IMR-90 (cell line): Measurements from ENCODE around the gene GRAMD1B. TPM values are rescaled to one million over a fixed set of nuclear protein-coding genes. Genes with fewer than 3 reads are reported as not detected.

ENCODE experiments used
- ATAC-seq: fragments of 200-7000 bp; cut with Tn5 transposase; 2 replicates; pipeline ENCODE4 v1.9.1; 2020; ENCODE audit warnings: low read depth, mild to moderate bottlenecking, moderate library complexity
- BruUV-seq: library from RNA; stranded (reverse); fragments of 400-500 nt; replicated peaks from 2 replicates; lab custom pipeline; 2021; lab: Mats Ljungman, UMichigan
- CTCF ChIA-PET: fragments of 300-600 bp; formaldehyde crosslinking; extraction: SDS; loops from one replicate; lab custom pipeline; 2021; ENCODE audit warnings: antibody characterized with exemption; lab: Yijun Ruan, JAX
- POLR2A ChIA-PET: fragments of 300-600 bp; sonication (Branson Sonifier 250); formaldehyde crosslinking; loops from one replicate; lab custom pipeline; 2022; ENCODE audit warnings: antibody characterized with exemption; ENCODE audit not compliant: unreplicated experiment; lab: Charles Lee
- DNase-seq: peaks from one replicate; pipeline ENCODE4 v3.0.0; 2013
- H2AFZ ChIP-seq: replicated peaks from 2 replicates; pipeline ENCODE3; 2013; ENCODE audit warnings: low read length, mild to moderate bottlenecking; ENCODE audit not compliant: poor library complexity
- H2AK5ac ChIP-seq: 2 replicates; pipeline ENCODE4 v1.6.1; 2013; ENCODE audit warnings: low read depth, low read length, inconsistent platforms
- H2AK9ac ChIP-seq: replicated peaks from 2 replicates; pipeline ENCODE3; 2013; ENCODE audit warnings: mild to moderate bottlenecking, low read depth, low read length, moderate library complexity; ENCODE audit not compliant: poor library complexity
- H2BK120ac ChIP-seq: 2 replicates; pipeline ENCODE4 v1.6.1; 2013; ENCODE audit warnings: low read depth, low read length, inconsistent platforms
- H2BK15ac ChIP-seq: 3 replicates; pipeline ENCODE4 v1.6.1; 2013; ENCODE audit warnings: low read depth, low read length, inconsistent platforms
- H2BK20ac ChIP-seq: 2 replicates; pipeline ENCODE4 v1.6.1; 2013; ENCODE audit warnings: low read depth, mild to moderate bottlenecking, inconsistent platforms, low read length, moderate library complexity
- H2BK5ac ChIP-seq: 2 replicates; pipeline ENCODE4 v1.6.1; 2013; ENCODE audit warnings: mild to moderate bottlenecking, low read depth, low read length, inconsistent platforms; ENCODE audit not compliant: poor library complexity, severe bottlenecking
- H3K14ac ChIP-seq: replicated peaks from 2 replicates; pipeline ENCODE4 v1.6.1; 2013; ENCODE audit warnings: low read depth, low read length, inconsistent platforms
- H3K18ac ChIP-seq: 2 replicates; pipeline ENCODE4 v1.6.1; 2013; ENCODE audit warnings: low read depth, low read length, control low read depth
- H3K23ac ChIP-seq: 2 replicates; pipeline ENCODE4 v1.6.1; 2013; ENCODE audit warnings: low read depth, low read length, inconsistent platforms
- H3K27ac ChIP-seq: 2 replicates; pipeline ENCODE4 v1.5.1; 2013; ENCODE audit warnings: mild to moderate bottlenecking, control low read depth, low read length; ENCODE audit not compliant: insufficient read depth
- H3K27me3 ChIP-seq: 2 replicates; pipeline ENCODE4 v1.6.1; 2013; ENCODE audit warnings: low read length; ENCODE audit not compliant: control insufficient read depth, insufficient read depth
- H3K36me3 ChIP-seq: 2 replicates; pipeline ENCODE4 v1.6.1; 2013; ENCODE audit warnings: low read length, mixed read lengths; ENCODE audit not compliant: control insufficient read depth, insufficient read depth
- H3K4ac ChIP-seq: 2 replicates; pipeline ENCODE4 v1.6.1; 2013; ENCODE audit warnings: low read depth, low read length, inconsistent platforms
- H3K4me1 ChIP-seq: 2 replicates; pipeline ENCODE4 v1.6.1; 2013; ENCODE audit warnings: low read length, mixed read lengths; ENCODE audit not compliant: control insufficient read depth, insufficient read depth
- H3K4me2 ChIP-seq: 2 replicates; pipeline ENCODE4 v1.6.1; 2013; ENCODE audit warnings: low read depth, mild to moderate bottlenecking, control low read depth, low read length, moderate library complexity
- H3K4me3 ChIP-seq: 2 replicates; pipeline ENCODE4 v1.5.1; 2013; ENCODE audit warnings: low read depth, mild to moderate bottlenecking, control low read depth, low read length, moderate library complexity; ENCODE audit not compliant: insufficient read depth
- H3K56ac ChIP-seq: 2 replicates; pipeline ENCODE4 v1.6.1; 2013; ENCODE audit warnings: low read length, inconsistent platforms; ENCODE audit not compliant: insufficient read depth; ENCODE audit errors: extremely low read depth
- H3K79me1 ChIP-seq, 2 experiments: 2 replicates each; pipeline ENCODE4 v1.6.1; 2013; ENCODE audit warnings: low read length in 2 of 2, inconsistent platforms in 1 of 2, low read depth in 1 of 2
- H3K9ac ChIP-seq: 2 replicates; pipeline ENCODE4 v1.6.1; 2013; ENCODE audit warnings: low read depth, low read length, control low read depth
- H3K9me1 ChIP-seq: 2 replicates; pipeline ENCODE4 v1.6.1; 2013; ENCODE audit warnings: low read length, inconsistent platforms; ENCODE audit not compliant: insufficient read depth
- H3K9me3 ChIP-seq: 2 replicates; pipeline ENCODE4 v1.6.1; 2013; ENCODE audit warnings: low read length; ENCODE audit not compliant: control insufficient read depth, insufficient read depth
- H4K20me1 ChIP-seq: 2 replicates; pipeline ENCODE4 v1.6.1; 2013; ENCODE audit warnings: low read length, inconsistent platforms; ENCODE audit not compliant: insufficient read depth
- H4K5ac ChIP-seq: 2 replicates; pipeline ENCODE4 v1.6.1; 2013; ENCODE audit warnings: mild to moderate bottlenecking, low read depth, low read length, control low read depth
- H4K8ac ChIP-seq, 2 experiments: 2 replicates each; pipeline ENCODE4 v1.6.1; 2013; ENCODE audit warnings: low read depth in 2 of 2, low read length in 2 of 2, control low read depth in 1 of 2, inconsistent platforms in 1 of 2
- H4K91ac ChIP-seq: 2 replicates; pipeline ENCODE4 v1.6.1; 2013; ENCODE audit warnings: low read depth, low read length, inconsistent platforms; ENCODE audit not compliant: insufficient read depth
- BHLHE40 ChIP-seq: fragments of 150-350 bp; IDR thresholded peaks from 2 replicates; pipeline ENCODE4 v1.6.1; 2016; ENCODE audit warnings: mild to moderate bottlenecking, low read depth, low read length
- MAFK ChIP-seq: IDR thresholded peaks from 2 replicates; pipeline ENCODE4 v1.6.1; 2012; ENCODE audit warnings: low read depth, low read length, improper control_type of control experiment
- POLR2A ChIP-seq: IDR thresholded peaks from 2 replicates; pipeline ENCODE4 v1.6.1; 2012; ENCODE audit warnings: mild to moderate bottlenecking, low read depth, low read length
- RCOR1 ChIP-seq: IDR thresholded peaks from 2 replicates; pipeline ENCODE4 v1.6.1; 2012; ENCODE audit warnings: mild to moderate bottlenecking, low read length, improper control_type of control experiment; ENCODE audit not compliant: insufficient replicate concordance
- WGBS, 2 experiments: methylation state at CpG; one replicate each; pipeline versions ENCODE4 v1.1.5 to v1.1.7; 2013; ENCODE audit warnings: missing lambda C conversion rate in 2 of 2; ENCODE audit not compliant: insufficient read length in 1 of 2; ENCODE audit errors: extremely low coverage in 2 of 2; 5-methylcytosine and 5-hydroxymethylcytosine counted together
- dilution Hi-C: fragments of 300-500 bp; cut with HindIII; formaldehyde crosslinking; loops from one replicate; pipeline ENCODE4 v1.14.3; 2018; ENCODE audit warnings: low sequenced_read_pairs; ENCODE audit not compliant: unreplicated experiment
- in situ Hi-C: fragments of 300-500 bp; cut with MboI; formaldehyde crosslinking; loops from 3 replicates; pipeline ENCODE4 v1.14.3; 2019; ENCODE audit warnings: low sequenced_read_pairs, inconsistent platforms, mixed read lengths
- intact Hi-C: fragments of 100-400 bp; cut with micrococcal nuclease; formaldehyde crosslinking; loops from 2 replicates; pipeline ENCODE4 v1.10.0; 2022
- polyA plus RNA-seq, 3 experiments: library from polyadenylated mRNA; depleted of rRNA; stranded (reverse); fragments of >200 nt; gene quantifications; 2 replicates each; pipeline ENCODE4 v1.2.3, GENCODE V29; 2012; ENCODE audit warnings: low replicate concordance in 1 of 3
- total RNA-seq: library from RNA; depleted of rRNA; stranded (reverse); fragments of >200 nt; gene quantifications from 2 replicates; pipeline ENCODE4 v1.2.3, GENCODE V29; 2012
- TF ChIP-seq, protein P1 (sequence below): fragments of 150-350 bp; IDR thresholded peaks from 2 replicates; pipeline ENCODE4 v1.6.1; 2017; ENCODE audit warnings: mild to moderate bottlenecking, antibody characterized with exemption, low read length, low read depth

The GRAMD1B gene
- total and polyA plus RNA-seq, 2 of the 4 experiments (the other 2 are of a cell fraction) = 7.1 to 7.2 TPM

DNA sequence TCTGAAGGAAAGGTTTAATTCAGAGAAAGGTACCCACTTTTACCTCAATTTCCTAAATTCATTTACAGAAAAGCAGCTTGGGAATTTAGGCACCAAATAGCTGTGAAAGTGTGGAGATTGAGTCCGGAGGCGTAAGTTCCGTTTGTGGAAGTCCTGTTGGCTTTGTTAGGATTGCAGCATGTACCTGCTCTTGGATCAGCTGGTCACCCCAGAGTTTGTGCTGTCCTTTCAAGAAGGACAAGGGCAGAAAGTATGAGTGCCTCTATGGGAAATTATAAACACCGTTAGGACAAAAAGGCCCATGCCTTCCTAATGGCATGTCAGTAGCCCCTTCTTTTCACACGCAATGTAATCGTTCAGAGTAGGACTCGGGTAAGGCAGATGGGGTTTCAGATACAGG is 126.6 kb downstream of the GRAMD1B start:
- Histone ChIP-seq H4K91ac (no peak overlapping the region), H2AFZ (no peak overlapping the region), H4K5ac (no peak overlapping the region), H3K36me3 (no peaks in the 10 kb centered on the region), H3K4ac (no peak overlapping the region), H2BK20ac (no peak overlapping the region), H3K4me3 (no peak overlapping the region), H3K27ac (no peak overlapping the region), H3K56ac (no peak overlapping the region), H3K9ac (no peak overlapping the region), H3K4me1 (peaks cover 13% of the 10 kb centered on the region), H4K8ac (no peak overlapping the region), H3K27me3 (no peaks in the 10 kb centered on the region), H3K14ac (no peak overlapping the region), H2BK15ac (no peak overlapping the region), H3K9me1 (no peaks in the 10 kb centered on the region), H2AK9ac (no peak overlapping the region), H2BK120ac (no peak overlapping the region), H4K20me1 (peaks cover 3% of the 10 kb centered on the region; the same call in 1 of the 2 replicates), H2AK5ac (no peak overlapping the region), H3K79me1 (peaks cover 0 to 6% of the 10 kb centered on the region in 2 experiments; a peak in 2 of 4 replicates), H3K9me3 (no peaks in the 10 kb centered on the region), H3K18ac (no peak overlapping the region), H3K23ac (no peak overlapping the region), H2BK5ac (no peak overlapping the region), H3K4me2 (no peak overlapping the region)
- BruUV-seq = no TSS peak
- WGBS, 2 experiments = no CpG with 5 or more reads among the region's 7 CpGs
- ATAC-seq (no peak), DNase-seq (no peak)
- dilution Hi-C loops = no loop called here
- ChIA-PET CTCF (no interaction called here), POLR2A (no interaction called here)
- intact Hi-C loops = no loop called here
- TF ChIP-seq, protein P1, sequence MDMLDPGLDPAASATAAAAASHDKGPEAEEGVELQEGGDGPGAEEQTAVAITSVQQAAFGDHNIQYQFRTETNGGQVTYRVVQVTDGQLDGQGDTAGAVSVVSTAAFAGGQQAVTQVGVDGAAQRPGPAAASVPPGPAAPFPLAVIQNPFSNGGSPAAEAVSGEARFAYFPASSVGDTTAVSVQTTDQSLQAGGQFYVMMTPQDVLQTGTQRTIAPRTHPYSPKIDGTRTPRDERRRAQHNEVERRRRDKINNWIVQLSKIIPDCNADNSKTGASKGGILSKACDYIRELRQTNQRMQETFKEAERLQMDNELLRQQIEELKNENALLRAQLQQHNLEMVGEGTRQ = no peak
- TF ChIP-seq BHLHE40 (no peak), POLR2A (no peak), RCOR1 (no peak), MAFK (no peak)
- in situ Hi-C loops = loop anchor here (5.0 kb wide), 1 partner anchor 44 kb away; no protein-coding TSS in a partner anchor
